ENCODE data around the gene CEL.
"Not testable (repeated sequence)": the region's sequence is repeated elsewhere in the genome, so short reads cannot be mapped to it uniquely, and the experiment has no call there.

Gene CEL

GRCh38 chr9:133073086-133074014 is 11.6 kb downstream of the CEL start:
- Histone ChIP-seq H3K27ac (ENCODE audit: low read depth, low read length) (no peak overlapping the region), H3K9ac (ENCODE audit: low read length) (no peak overlapping the region), H3K9me3 (ENCODE audit: control insufficient read depth, insufficient read depth, low read depth, low read length) (no peaks in the 10 kb centered on the region), H3K36me3 (ENCODE audit: control insufficient read depth, insufficient read depth, low read length) (peaks cover 2% of the 10 kb centered on the region; the same call in 1 of the 2 replicates), H3K4me1 (ENCODE audit: control insufficient read depth, insufficient read depth, low read length) (no peaks in the 10 kb centered on the region; the same call in 1 of the 2 replicates), H3K27me3 (ENCODE audit: control insufficient read depth, insufficient read depth, low read length) (no peaks in the 10 kb centered on the region), H3K4me3 (ENCODE audit: low read depth, low read length) (no peak overlapping the region)

DNA sequence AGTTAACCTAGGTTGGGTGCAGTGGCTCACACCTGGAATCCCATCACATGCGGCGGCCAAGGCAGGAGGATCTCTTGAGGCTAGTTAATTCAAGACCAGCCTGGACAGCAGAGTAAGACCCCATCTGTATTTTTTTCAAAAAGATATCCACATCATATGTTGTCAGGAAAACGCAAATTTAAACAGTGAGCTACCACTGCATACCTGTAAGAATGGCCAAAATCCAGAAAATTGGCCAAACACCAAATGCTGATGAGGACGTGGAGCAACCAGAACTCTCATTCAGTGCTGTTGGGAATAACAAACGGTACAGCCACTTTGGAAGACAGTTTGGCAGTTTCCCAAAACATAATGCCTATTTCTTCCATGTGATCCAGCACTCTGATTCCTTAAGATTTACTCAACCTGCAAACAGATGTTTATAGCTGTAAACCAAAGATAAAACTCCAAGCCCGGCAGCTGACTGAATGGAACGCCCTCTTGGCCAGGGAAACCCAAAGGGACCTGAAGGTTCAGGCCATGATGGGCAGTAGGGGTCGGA is 12.4 kb downstream of the CEL start:
- H3K4me1 ChIP-seq (ENCODE audit: control insufficient read depth, insufficient read depth, low read length) = no peaks in the 10 kb centered on the region; the same call in 1 of the 2 replicates
- H3K36me3 ChIP-seq (ENCODE audit: control insufficient read depth, insufficient read depth, low read length) = peaks cover 2% of the 10 kb centered on the region; the same call in 1 of the 2 replicates
- no peak overlapping the region for H3K4me3 ChIP-seq (ENCODE audit: low read depth, low read length)
- H3K27ac ChIP-seq (ENCODE audit: low read depth, low read length) = no peak overlapping the region
- no peaks in the 10 kb centered on the region for H3K9me3 ChIP-seq (ENCODE audit: control insufficient read depth, insufficient read depth, low read depth, low read length)
- no peaks in the 10 kb centered on the region for H3K27me3 ChIP-seq (ENCODE audit: control insufficient read depth, insufficient read depth, low read length)
- no peak overlapping the region for H3K9ac ChIP-seq (ENCODE audit: low read length)

- Histone ChIP-seq H3K9ac (ENCODE audit: low read length) (no peak overlapping the region), H3K4me3 (ENCODE audit: low read depth, low read length) (no peak overlapping the region), H3K4me1 (ENCODE audit: control insufficient read depth, insufficient read depth, low read length) (peaks cover 6% of the 10 kb centered on the region; the same call in 1 of the 2 replicates), H3K27me3 (ENCODE audit: control insufficient read depth, insufficient read depth, low read length) (no peaks in the 10 kb centered on the region), H3K36me3 (ENCODE audit: control insufficient read depth, insufficient read depth, low read length) (no peaks in the 10 kb centered on the region), H3K27ac (ENCODE audit: low read depth, low read length) (no peak overlapping the region), H3K9me3 (ENCODE audit: control insufficient read depth, insufficient read depth, low read depth, low read length) (no peaks in the 10 kb centered on the region)
Observed at GRCh38 chr9:133075925-133076630, 14.3 kb downstream of the CEL start.

DNA sequence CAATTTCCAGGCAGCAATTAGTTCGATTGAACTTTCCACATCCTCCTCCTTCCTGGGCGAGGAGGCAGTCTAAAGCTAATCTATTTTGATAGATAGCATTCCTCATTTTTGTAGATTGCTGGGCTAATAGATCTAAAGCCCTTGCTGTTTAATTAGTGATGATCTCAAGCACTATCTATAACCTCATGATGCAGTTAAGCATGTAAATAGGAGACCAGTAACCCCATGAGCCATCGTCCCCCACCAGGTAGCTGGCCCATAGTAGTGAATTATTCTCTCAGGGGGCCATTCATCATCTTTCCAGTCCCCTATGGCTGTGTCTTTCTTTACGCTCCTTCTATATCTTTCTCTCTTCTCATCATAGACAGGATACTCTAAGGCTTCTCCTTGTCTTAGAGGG is 14.9 kb downstream of the CEL start:
- no peak overlapping the region for H3K27ac ChIP-seq (ENCODE audit: low read depth, low read length)
- H3K4me1 ChIP-seq (ENCODE audit: control insufficient read depth, insufficient read depth, low read length) = peaks cover 6% of the 10 kb centered on the region; the same call in 1 of the 2 replicates
- no peaks in the 10 kb centered on the region for H3K27me3 ChIP-seq (ENCODE audit: control insufficient read depth, insufficient read depth, low read length)
- no peaks in the 10 kb centered on the region for H3K36me3 ChIP-seq (ENCODE audit: control insufficient read depth, insufficient read depth, low read length)
- no peaks in the 10 kb centered on the region for H3K9me3 ChIP-seq (ENCODE audit: control insufficient read depth, insufficient read depth, low read depth, low read length)
- H3K9ac ChIP-seq (ENCODE audit: low read length) = no peak overlapping the region
- no peak overlapping the region for H3K4me3 ChIP-seq (ENCODE audit: low read depth, low read length)

GRCh38 chr9:133078486-133078885 is 16.7 kb downstream of the CEL start:
- no peak overlapping the region for H3K4me3 ChIP-seq (ENCODE audit: low read depth, low read length)
- H3K9me3 ChIP-seq (ENCODE audit: control insufficient read depth, insufficient read depth, low read depth, low read length) = no peaks in the 10 kb centered on the region
- no peaks in the 10 kb centered on the region for H3K36me3 ChIP-seq (ENCODE audit: control insufficient read depth, insufficient read depth, low read length)
- no peak overlapping the region for H3K9ac ChIP-seq (ENCODE audit: low read length)
- H3K4me1 ChIP-seq (ENCODE audit: control insufficient read depth, insufficient read depth, low read length) = peaks cover 6% of the 10 kb centered on the region; the same call in 1 of the 2 replicates
- H3K27me3 ChIP-seq (ENCODE audit: control insufficient read depth, insufficient read depth, low read length) = no peaks in the 10 kb centered on the region
- no peak overlapping the region for H3K27ac ChIP-seq (ENCODE audit: low read depth, low read length)

- Histone ChIP-seq H3K36me3 (ENCODE audit: control insufficient read depth, insufficient read depth, low read length) (no peaks in the 10 kb centered on the region), H3K4me3 (ENCODE audit: low read depth, low read length) (no peak overlapping the region), H3K9me3 (ENCODE audit: control insufficient read depth, insufficient read depth, low read depth, low read length) (no peaks in the 10 kb centered on the region), H3K9ac (ENCODE audit: low read length) (no peak overlapping the region), H3K4me1 (ENCODE audit: control insufficient read depth, insufficient read depth, low read length) (0 out of 2 replicates have a peak, but pooled peaks cover 6% of the 10 kb centered on the region), H3K27me3 (ENCODE audit: control insufficient read depth, insufficient read depth, low read length) (no peaks in the 10 kb centered on the region), H3K27ac (ENCODE audit: low read depth, low read length) (no peak overlapping the region)
Observed at GRCh38 chr9:133080161-133080560, 18.4 kb downstream of the CEL start.

DNA sequence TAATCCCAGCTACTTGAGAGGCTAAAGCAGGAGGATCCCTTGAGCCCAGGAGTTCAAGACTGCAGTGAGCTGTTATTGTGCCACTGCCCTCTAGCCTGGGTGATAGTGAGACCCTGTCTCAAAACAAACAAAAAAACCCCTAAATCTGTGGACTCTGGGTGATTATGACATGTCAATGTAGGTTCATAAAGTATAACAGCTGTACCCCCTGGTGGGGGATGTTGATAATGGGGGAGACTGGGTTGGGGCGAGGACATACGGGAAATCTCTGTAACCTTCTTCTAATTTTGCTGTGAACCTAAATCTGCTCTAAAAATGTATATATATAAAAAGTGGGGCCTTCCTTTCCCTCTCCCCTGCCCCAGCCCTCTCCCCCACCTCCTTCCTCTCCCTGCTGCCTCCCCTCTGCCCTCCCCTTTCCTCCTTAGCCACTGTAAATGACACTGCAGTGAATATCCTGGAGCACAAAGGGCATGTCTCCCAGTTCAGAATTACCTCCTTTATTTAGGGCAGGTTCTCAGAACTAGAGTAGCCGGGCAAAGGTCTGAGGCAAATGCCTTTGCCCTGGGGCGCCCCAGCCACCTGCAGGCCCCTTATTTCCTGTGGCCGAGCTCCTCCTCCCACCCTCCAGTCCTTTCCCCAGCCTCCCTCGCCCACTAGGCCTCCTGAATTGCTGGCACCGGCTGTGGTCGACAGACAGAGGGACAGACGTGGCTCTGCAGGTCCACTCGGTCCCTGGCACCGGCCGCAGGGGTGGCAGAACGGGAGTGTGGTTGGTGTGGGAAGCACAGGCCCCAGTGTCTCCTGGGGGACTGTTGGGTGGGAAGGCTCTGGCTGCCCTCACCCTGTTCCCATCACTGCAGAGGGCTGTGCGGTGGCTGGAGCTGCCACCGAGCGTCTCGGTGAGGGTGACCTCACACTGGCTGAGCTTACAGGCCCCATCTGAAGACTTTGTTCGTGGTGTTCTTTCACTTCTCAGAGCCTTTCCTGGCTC is 19.3 kb downstream of the CEL start:
- H3K9ac ChIP-seq (ENCODE audit: low read length); H3K4me1 ChIP-seq (ENCODE audit: control insufficient read depth, insufficient read depth, low read length); H3K9me3 ChIP-seq (ENCODE audit: control insufficient read depth, insufficient read depth, low read depth, low read length); H3K27me3 ChIP-seq (ENCODE audit: control insufficient read depth, insufficient read depth, low read length); H3K36me3 ChIP-seq (ENCODE audit: control insufficient read depth, insufficient read depth, low read length); H3K4me3 ChIP-seq (ENCODE audit: low read depth, low read length); H3K27ac ChIP-seq (ENCODE audit: low read depth, low read length): not testable (repeated sequence)

GRCh38 chr9:133081957-133082644 is 20.3 kb downstream of the CEL start:
- not testable (repeated sequence) for H3K4me1 ChIP-seq (ENCODE audit: control insufficient read depth, insufficient read depth, low read length); H3K27ac ChIP-seq (ENCODE audit: low read depth, low read length); H3K4me3 ChIP-seq (ENCODE audit: low read depth, low read length); H3K9me3 ChIP-seq (ENCODE audit: control insufficient read depth, insufficient read depth, low read depth, low read length); H3K27me3 ChIP-seq (ENCODE audit: control insufficient read depth, insufficient read depth, low read length); H3K9ac ChIP-seq (ENCODE audit: low read length); H3K36me3 ChIP-seq (ENCODE audit: control insufficient read depth, insufficient read depth, low read length)

DNA sequence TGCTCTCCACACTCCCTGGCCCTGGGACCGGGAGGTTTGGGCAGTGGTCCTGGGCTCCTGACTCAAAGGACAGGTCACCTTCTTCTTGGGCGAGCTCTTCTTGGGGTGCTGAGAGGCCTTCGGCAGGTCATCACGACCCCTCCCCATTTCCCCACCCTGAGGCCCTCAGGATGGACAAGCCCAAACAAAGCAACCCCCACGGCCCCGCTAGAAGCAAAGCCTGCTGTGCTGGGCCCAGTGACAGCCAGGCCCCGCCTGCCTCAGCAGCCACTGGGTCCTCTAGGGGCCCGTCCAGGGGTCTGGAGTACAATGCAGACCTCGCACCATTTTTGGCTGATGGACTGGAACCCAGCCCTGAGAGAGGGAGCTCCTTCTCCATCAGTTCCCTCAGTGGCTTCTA is 21.9 kb downstream of the CEL start:
- H3K4me3 ChIP-seq (ENCODE audit: low read depth, low read length); H3K27me3 ChIP-seq (ENCODE audit: control insufficient read depth, insufficient read depth, low read length); H3K36me3 ChIP-seq (ENCODE audit: control insufficient read depth, insufficient read depth, low read length); H3K27ac ChIP-seq (ENCODE audit: low read depth, low read length); H3K9ac ChIP-seq (ENCODE audit: low read length); H3K9me3 ChIP-seq (ENCODE audit: control insufficient read depth, insufficient read depth, low read depth, low read length); H3K4me1 ChIP-seq (ENCODE audit: control insufficient read depth, insufficient read depth, low read length): not testable (repeated sequence)

All from HUES6 (cell line).